Neural cell (in vitro differentiated cells): Measurements from ENCODE around the gene KRR1.

ENCODE experiments used
- CTCF ChIP-seq: fragments of 450-650 bp; IDR thresholded peaks from 2 replicates; pipeline ENCODE4 v1.5.1; 2014; ENCODE audit warnings: antibody characterized with exemption, mild to moderate bottlenecking, moderate library complexity; ENCODE audit not compliant: poor library complexity, severe bottlenecking
- EZH2 ChIP-seq: fragments of 200-600, 300-800 bp; shearing (Covaris generic), sonication (generic); IDR thresholded peaks from 2 replicates; pipeline ENCODE4 v1.6.1; 2014; ENCODE audit warnings: antibody characterized with exemption, low read length, borderline replicate concordance, mild to moderate bottlenecking; ENCODE audit not compliant: insufficient read depth, poor library complexity, severe bottlenecking

GRCh38 chr12:75471902-75472890 lies 39.2 kb downstream of the KRR1 start:
- TF ChIP-seq EZH2 = no peak
- no peak for TF ChIP-seq CTCF
